Body of pancreas (tissue), 4 donors: ENCODE data around the gene PLEKHG3. TPM values are rescaled to one million over a fixed set of nuclear protein-coding genes. Genes with fewer than 3 reads are reported as not detected.

Experiments
- ATAC-seq: fragments of 150-250 bp; one replicate; pipeline ENCODE4 v1.9.1; 2016
- DNase-seq, 4 donors: peaks; one replicate each; pipeline ENCODE4 v3.0.0-alpha.2; 2019
- H3K27ac ChIP-seq, 4 donors: fragments of 200-600 bp; sonication (generic); 1 replicate in 3 of 4; 2 replicates in 1 of 4; pipeline versions ENCODE4 v1.5.1 to v1.6.1; 2016 to 2019; ENCODE audit warnings: mild to moderate bottlenecking in 1 of 4, mixed read lengths in 1 of 4, moderate library complexity in 1 of 4
- H3K27me3 ChIP-seq, 2 donors: fragments of 200-600 bp; sonication (generic); one replicate each; pipeline ENCODE4 v1.6.0; 2016; ENCODE audit warnings: mild to moderate bottlenecking in 1 of 2
- H3K36me3 ChIP-seq, 2 donors: fragments of 200-600 bp; sonication (generic); replicated peaks in 1 of 2; 2 replicates each; pipeline ENCODE4 v1.5.1; 2016; ENCODE audit warnings: low read depth in 2 of 2; ENCODE audit not compliant: insufficient read depth in 1 of 2
- H3K4me1 ChIP-seq: fragments of 200-600 bp; sonication (generic); one replicate; pipeline ENCODE4 v1.6.0; 2016
- H3K4me3 ChIP-seq, 2 donors: fragments of 200-600 bp; sonication (generic); 1 replicate in 1 of 2; 2 replicates in 1 of 2; pipeline ENCODE4 v1.5.1; 2016 to 2019
- H3K9me3 ChIP-seq, 3 donors: fragments of 200-600 bp; sonication (generic); 1 replicate in 2 of 3; 2 replicates in 1 of 3; pipeline ENCODE4 v1.5.1; 2016
- POLR2A ChIP-seq, 3 donors: fragments of 450-650 bp; IDR thresholded peaks; one replicate each; pipeline ENCODE4 v1.6.1; 2016; ENCODE audit warnings: antibody characterized with exemption in 3 of 3, mild to moderate bottlenecking in 2 of 3
- WGBS, 2 donors: methylation state at CpG; one replicate each; pipeline ENCODE4 v1.1.5; 2017; 5-methylcytosine and 5-hydroxymethylcytosine counted together
- intact Hi-C: fragments of 100-400 bp; cut with DNase I; formaldehyde crosslinking; loops from one replicate; pipeline ENCODE4 v1.15.1; 2023
- total RNA-seq, 2 donors: library from RNA; depleted of rRNA; stranded (reverse); fragments of >200 nt; gene quantifications; one replicate each; pipeline ENCODE4 v1.1.0, GENCODE V29; 2016
- TF ChIP-seq, protein P1 (sequence below), 7 experiments: fragments of 450-650 bp in 4 of 7; fragments of 200-600 bp in 3 of 7; sonication (generic) in 3 of 7; IDR thresholded peaks; one replicate each; pipeline ENCODE4 v1.5.1; 2016 to 2019; ENCODE audit warnings: antibody characterized with exemption in 7 of 7

Gene PLEKHG3
- total RNA-seq, 2 donors from 2014 or later, result 34.5 to 40.2 TPM

DNA sequence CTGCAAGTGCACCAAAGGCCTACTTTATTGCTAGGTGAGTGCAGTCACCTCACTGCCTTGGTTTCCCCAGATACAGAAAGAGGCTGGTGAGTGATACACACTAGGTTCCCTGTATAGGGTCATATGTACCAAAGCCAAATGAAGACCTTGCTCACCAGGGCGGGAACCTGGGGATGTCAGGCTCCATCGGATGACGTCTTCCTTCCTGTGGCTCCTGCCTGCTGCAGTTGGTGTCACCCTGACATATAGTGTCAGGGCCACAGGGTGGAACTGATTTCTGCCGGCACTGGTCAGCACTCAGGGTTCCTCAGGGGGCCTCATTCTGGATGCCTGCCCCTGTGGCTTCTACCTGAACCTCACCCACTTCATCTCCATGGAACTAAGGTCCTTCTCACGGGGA, 43.1 kb downstream of the PLEKHG3 start:
- no peak for DNase-seq
- 76 to 86% methylated on average over 3 to 5 of the region's 5 CpGs for WGBS, 2 donors
- H3K4me3 ChIP-seq, result no peak overlapping the region
- no peaks in the 10 kb centered on the region for H3K27me3 ChIP-seq
- H3K4me1 ChIP-seq, result no peaks in the 10 kb centered on the region
- H3K36me3 ChIP-seq, result peaks cover 6 to 28% of the 10 kb centered on the region in 2 donors
- H3K27ac ChIP-seq, result no peak overlapping the region
- no peaks in the 10 kb centered on the region for H3K9me3 ChIP-seq
- ATAC-seq, result no peak
- intact Hi-C loops, result no loop called here
- TF ChIP-seq POLR2A (IDR thresholded peaks at IDR 0.05), result no peak
- TF ChIP-seq, protein P1, sequence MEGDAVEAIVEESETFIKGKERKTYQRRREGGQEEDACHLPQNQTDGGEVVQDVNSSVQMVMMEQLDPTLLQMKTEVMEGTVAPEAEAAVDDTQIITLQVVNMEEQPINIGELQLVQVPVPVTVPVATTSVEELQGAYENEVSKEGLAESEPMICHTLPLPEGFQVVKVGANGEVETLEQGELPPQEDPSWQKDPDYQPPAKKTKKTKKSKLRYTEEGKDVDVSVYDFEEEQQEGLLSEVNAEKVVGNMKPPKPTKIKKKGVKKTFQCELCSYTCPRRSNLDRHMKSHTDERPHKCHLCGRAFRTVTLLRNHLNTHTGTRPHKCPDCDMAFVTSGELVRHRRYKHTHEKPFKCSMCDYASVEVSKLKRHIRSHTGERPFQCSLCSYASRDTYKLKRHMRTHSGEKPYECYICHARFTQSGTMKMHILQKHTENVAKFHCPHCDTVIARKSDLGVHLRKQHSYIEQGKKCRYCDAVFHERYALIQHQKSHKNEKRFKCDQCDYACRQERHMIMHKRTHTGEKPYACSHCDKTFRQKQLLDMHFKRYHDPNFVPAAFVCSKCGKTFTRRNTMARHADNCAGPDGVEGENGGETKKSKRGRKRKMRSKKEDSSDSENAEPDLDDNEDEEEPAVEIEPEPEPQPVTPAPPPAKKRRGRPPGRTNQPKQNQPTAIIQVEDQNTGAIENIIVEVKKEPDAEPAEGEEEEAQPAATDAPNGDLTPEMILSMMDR (IDR thresholded peaks at IDR 0.05), result no peak

DNA sequence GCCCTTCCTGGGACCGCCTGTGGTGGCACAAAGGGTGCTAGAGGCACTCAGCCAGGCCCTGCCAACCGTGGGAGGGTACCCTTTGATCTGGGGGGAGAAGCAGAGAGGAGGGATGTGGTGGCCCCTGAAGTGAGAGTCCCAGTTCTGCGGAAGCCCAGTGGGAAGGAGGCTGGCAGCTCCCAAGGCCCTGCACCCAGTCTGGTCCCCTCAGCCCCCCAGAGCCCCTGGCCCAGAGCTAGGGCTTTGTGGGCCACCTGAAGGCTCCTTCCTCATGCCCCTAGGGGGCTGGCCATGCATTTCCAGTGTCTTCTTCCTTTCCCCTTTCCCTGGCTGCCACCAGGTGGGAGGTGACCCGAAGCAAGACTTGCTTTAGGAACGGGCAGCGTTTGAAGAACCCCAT, 44.3 kb downstream of the PLEKHG3 start:
- ATAC-seq (no peak), DNase-seq (no peak)
- Histone ChIP-seq H3K9me3 (no peaks in the 10 kb centered on the region), H3K27ac (no peak overlapping the region), H3K36me3 (peaks cover 0 to 19% of the 10 kb centered on the region in 2 donors), H3K4me3 (no peak overlapping the region), H3K4me1 (no peaks in the 10 kb centered on the region), H3K27me3 (no peaks in the 10 kb centered on the region)
- intact Hi-C loops, result no loop called here
- WGBS, 2 donors, result 85 to 88% methylated on average over 4 to 6 of the region's 6 CpGs
- TF ChIP-seq, protein P1 (IDR thresholded peaks at IDR 0.05), result no peak
- no peak for TF ChIP-seq POLR2A (IDR thresholded peaks at IDR 0.05)

DNA sequence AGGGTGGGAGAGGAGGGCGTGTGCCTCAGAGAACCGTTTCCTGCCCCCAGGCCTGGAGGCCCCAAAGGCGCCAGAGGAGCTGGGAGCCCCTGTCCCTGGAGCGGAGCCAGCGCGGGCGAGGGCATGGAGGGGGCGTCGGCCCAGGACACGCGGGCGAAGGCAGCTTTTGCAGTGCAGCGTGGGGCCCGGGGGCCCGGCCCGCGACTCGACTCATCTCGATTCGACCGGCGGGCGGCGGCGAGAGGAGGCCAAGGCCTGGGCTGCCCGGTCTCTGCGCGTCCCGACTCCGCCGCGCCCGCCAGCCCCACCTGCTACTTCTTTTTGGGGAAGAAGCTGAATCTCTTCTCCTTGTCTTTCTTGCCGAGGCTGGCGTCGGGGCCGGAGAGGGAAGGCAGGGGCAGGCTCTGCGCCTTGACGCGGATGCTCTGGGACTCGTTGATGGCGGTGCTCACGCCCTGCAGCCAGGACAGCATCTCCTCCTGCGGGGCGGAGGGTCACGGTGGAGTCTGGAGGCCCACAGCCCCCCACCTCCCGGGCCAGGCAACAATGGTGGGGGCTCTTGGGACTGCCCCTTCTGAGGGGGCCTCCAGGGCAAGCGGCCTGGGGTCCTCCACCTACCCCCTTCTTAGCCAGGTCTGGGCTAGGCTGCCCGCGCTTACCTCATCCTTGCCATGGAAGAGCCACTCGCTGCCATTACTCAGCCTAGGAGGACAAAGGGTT, 44.9 kb downstream of the PLEKHG3 start:
- intact Hi-C loops, result no loop called here
- no peak overlapping the region for H3K27ac ChIP-seq
- H3K36me3 ChIP-seq, result peaks cover 0 to 13% of the 10 kb centered on the region in 2 donors
- no peak for ATAC-seq
- no peak for DNase-seq
- WGBS, 2 donors, result 95% methylated on average over 24 to 51 of the region's 51 CpGs
- TF ChIP-seq, protein P1 (IDR thresholded peaks at IDR 0.05), result no peak
- TF ChIP-seq POLR2A (IDR thresholded peaks at IDR 0.05), result no peak
- H3K27me3 ChIP-seq, result no peaks in the 10 kb centered on the region
- no peaks in the 10 kb centered on the region for H3K9me3 ChIP-seq
- H3K4me3 ChIP-seq, result no peak overlapping the region
- H3K4me1 ChIP-seq, result no peaks in the 10 kb centered on the region

DNA sequence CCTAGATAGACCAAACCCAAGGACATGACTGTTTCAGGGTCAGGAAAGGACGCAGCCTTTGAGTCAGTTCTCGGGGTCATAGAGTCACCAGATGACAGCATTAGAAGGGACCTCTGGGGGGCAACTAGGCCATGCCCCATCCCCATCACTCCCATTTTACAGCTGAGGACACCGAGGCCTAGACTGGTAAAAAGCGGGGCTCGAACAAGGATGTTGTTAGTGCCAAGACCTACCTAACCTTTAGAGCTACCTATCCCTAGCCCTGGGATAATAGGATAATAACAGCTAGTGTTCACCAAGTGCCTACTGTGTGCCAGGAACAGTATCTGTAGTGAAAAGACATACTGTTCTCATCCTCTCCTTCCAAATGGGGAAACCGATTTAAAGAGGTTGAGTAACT, 48.7 kb downstream of the PLEKHG3 start:
- Histone ChIP-seq H3K4me3 (no peak overlapping the region), H3K27me3 (no peaks in the 10 kb centered on the region), H3K4me1 (peaks cover 20% of the 10 kb centered on the region), H3K9me3 (no peaks in the 10 kb centered on the region), H3K27ac (no peak overlapping the region), H3K36me3 (peaks cover 0 to 4% of the 10 kb centered on the region in 2 donors)
- WGBS, 2 donors, result 91 to 98% methylated on average over 5 to 6 of the region's 6 CpGs
- intact Hi-C loops, result no loop called here
- DNase-seq, result no peak
- ATAC-seq, result no peak
- no peak for TF ChIP-seq POLR2A (IDR thresholded peaks at IDR 0.05)
- TF ChIP-seq, protein P1 (IDR thresholded peaks at IDR 0.05), result no peak

DNA sequence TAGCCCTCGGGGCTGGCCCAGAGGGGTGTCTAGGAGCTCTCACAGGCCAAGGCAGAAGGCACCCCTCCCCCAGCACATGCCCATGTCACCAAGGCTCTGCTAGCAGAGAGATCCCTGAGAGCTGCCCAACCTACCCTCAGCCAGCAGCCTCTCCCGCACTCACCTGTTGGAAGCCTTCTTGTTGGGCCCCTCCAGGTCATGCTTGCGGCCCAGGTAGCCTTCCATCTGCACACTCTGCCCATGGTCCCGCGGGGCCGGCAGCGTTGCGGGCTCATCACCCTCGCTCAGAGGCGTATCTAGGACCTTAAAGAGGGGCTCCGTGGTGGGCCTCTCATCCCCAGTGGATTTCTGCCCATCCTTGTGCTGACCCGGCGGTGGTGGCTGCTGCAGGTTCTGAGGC, 49.1 kb downstream of the PLEKHG3 start:
- ATAC-seq (no peak), DNase-seq (no peak)
- H3K4me1 ChIP-seq, result peaks cover 24% of the 10 kb centered on the region
- no peaks in the 10 kb centered on the region for H3K27me3 ChIP-seq
- no peaks in the 10 kb centered on the region for H3K9me3 ChIP-seq
- intact Hi-C loops, result no loop called here
- H3K4me3 ChIP-seq, result no peak overlapping the region
- H3K36me3 ChIP-seq, result no peaks in the 10 kb centered on the region
- 67 to 93% methylated on average over 1 to 7 of the region's 13 CpGs for WGBS, 2 donors
- TF ChIP-seq, protein P1 (IDR thresholded peaks at IDR 0.05), result no peak
- no peak overlapping the region for H3K27ac ChIP-seq
